Chondrocyte (in vitro differentiated cells): ENCODE measurements around the gene PPP2R2C. TPM values are rescaled to one million over a fixed set of nuclear protein-coding genes. Genes with fewer than 3 reads are reported as not detected.

Experiments used
- DNase-seq: peaks from one replicate; pipeline ENCODE4 v3.0.0; 2021; ENCODE audit warnings: mixed read lengths, low spot score
- H3K27ac Mint-ChIP-seq: one replicate; pipeline ENCODE4 v1.8.0; 2021; ENCODE audit warnings: mild to moderate bottlenecking, moderate library complexity, mixed read lengths; ENCODE audit not compliant: unreplicated experiment
- H3K27me3 Mint-ChIP-seq: 2 replicates; pipeline ENCODE4 v1.8.0; 2021; ENCODE audit warnings: low read depth, mixed read lengths
- H3K36me3 Mint-ChIP-seq: 2 replicates; pipeline ENCODE4 v1.8.0; 2021; ENCODE audit warnings: low read depth, mixed read lengths
- H3K4me1 Mint-ChIP-seq: 2 replicates; pipeline ENCODE4 v1.8.0; 2021; ENCODE audit warnings: low read depth, mild to moderate bottlenecking, mixed read lengths
- H3K4me3 Mint-ChIP-seq: one replicate; pipeline ENCODE4 v1.8.0; 2021; ENCODE audit warnings: mild to moderate bottlenecking, moderate library complexity, mixed read lengths; ENCODE audit not compliant: unreplicated experiment
- H3K9me3 Mint-ChIP-seq: 2 replicates; pipeline ENCODE4 v1.8.0; 2021; ENCODE audit warnings: low read depth, mixed read lengths
- total RNA-seq: library from RNA; stranded (reverse); gene quantifications from 3 replicates; pipeline ENCODE4 v1.2.1, GENCODE V29; 2021
- TF ChIP-seq, protein P1 (sequence below): fragments of 200-600 bp; sonication (generic); IDR thresholded peaks from 2 replicates; pipeline ENCODE4 v1.5.0; 2021; ENCODE audit warnings: antibody characterized with exemption, mild to moderate bottlenecking, moderate library complexity

The PPP2R2C gene
- total RNA-seq, 1 donor from 2014 or later, result 0.10 TPM

DNA sequence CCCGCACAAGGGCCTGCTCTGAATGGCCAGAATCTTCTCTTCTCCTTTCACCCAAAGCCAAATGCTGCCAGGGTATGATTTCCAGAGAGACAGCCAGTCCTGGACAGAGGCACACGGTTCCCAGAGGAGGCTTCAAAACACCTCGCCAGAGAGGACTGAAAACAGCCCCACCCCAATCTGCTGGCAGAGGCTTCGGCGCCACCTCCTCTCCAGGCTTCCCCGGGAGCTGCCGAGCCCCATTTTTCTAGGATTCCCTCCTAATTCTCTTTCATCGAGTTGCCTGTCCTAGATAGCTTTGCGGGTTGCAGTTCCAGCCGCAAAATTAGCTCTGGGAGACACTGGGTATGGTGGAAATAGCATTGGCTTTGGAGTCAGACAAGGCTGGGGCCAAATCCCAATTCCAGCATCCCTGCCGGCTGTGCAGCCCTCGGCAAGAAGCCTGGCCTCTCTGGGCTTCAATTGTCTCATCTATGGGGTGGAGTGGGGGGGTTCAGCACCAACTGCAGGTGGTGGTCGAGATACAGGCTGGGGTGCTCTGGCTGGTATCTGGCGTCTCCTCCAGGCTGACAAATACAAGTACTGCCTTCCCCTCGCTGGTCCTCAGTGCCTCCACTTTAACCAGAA lies 22.6 kb downstream of the PPP2R2C start:
- no peak for DNase-seq
- peaks cover 6% of the 10 kb centered on the region for H3K4me1 Mint-ChIP-seq
- TF ChIP-seq, protein P1, sequence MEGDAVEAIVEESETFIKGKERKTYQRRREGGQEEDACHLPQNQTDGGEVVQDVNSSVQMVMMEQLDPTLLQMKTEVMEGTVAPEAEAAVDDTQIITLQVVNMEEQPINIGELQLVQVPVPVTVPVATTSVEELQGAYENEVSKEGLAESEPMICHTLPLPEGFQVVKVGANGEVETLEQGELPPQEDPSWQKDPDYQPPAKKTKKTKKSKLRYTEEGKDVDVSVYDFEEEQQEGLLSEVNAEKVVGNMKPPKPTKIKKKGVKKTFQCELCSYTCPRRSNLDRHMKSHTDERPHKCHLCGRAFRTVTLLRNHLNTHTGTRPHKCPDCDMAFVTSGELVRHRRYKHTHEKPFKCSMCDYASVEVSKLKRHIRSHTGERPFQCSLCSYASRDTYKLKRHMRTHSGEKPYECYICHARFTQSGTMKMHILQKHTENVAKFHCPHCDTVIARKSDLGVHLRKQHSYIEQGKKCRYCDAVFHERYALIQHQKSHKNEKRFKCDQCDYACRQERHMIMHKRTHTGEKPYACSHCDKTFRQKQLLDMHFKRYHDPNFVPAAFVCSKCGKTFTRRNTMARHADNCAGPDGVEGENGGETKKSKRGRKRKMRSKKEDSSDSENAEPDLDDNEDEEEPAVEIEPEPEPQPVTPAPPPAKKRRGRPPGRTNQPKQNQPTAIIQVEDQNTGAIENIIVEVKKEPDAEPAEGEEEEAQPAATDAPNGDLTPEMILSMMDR, result no peak
- no peaks in the 10 kb centered on the region for H3K9me3 Mint-ChIP-seq
- H3K27me3 Mint-ChIP-seq, result peaks cover 57% of the 10 kb centered on the region
- H3K4me3 Mint-ChIP-seq, result no peak overlapping the region
- H3K27ac Mint-ChIP-seq, result no peak overlapping the region
- no peaks in the 10 kb centered on the region for H3K36me3 Mint-ChIP-seq

DNA sequence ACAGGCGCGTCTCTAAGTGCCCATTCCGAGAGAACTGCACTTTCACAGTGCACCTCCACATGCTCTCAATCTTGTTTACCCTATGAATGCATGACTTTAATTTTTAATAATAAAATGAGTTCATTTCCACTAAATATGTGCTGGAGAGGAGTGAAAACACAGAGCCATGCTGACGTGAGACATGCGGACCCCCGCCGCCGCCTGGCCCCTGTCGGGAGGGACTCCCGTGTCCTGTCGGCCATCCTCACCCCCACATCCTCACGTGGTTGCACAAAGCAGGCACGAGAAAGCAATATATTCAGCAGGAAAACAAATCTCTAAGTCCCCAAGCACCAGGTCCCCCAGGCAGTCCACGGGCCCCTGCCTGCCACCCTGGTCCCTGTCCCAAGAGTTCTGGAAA lies 23.1 kb downstream of the PPP2R2C start:
- Mint-ChIP-seq H3K36me3 (no peaks in the 10 kb centered on the region), H3K27me3 (peaks cover 56% of the 10 kb centered on the region), H3K4me3 (no peak overlapping the region)

DNA sequence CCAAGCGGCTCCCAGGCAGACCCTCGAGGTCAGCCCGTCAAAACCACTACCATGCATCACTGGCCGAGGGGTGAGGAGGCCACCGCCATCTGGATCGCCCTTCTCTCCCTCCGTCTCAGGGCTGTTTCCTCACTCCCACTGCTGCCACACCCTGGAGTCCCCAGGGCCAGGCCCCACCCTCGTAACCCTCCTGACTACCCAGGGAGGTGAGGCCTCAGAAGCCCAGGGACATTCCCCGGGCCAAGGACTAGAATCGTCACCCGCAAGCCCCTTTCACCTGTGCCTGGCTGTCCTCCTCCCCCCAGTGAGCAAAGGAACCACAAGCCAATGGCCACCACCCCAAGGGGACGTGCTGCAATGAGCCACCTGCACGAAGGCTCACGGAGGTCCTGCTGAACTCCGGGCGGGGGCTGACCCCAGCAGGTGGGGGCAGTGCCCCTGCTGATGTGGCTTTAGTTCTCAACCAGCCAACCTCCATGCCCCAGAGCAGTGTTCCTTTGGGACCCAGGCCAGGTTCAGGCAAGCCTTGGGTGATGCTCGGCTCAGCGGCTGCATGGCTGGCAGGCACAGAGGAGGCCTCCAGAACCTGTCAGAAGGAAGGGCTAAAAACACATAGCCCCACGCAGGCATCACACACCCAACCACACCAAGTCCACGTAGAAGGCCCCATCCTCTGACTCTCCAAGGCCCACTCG lies 23.8 kb downstream of the PPP2R2C start:
- H3K27ac Mint-ChIP-seq, result no peak overlapping the region
- H3K27me3 Mint-ChIP-seq, result peaks cover 59% of the 10 kb centered on the region
- no peaks in the 10 kb centered on the region for H3K9me3 Mint-ChIP-seq
- no peak overlapping the region for H3K4me3 Mint-ChIP-seq
- no peak for DNase-seq
- H3K36me3 Mint-ChIP-seq, result no peaks in the 10 kb centered on the region
- TF ChIP-seq, protein P1, result no peak
- peaks cover 6% of the 10 kb centered on the region for H3K4me1 Mint-ChIP-seq

More for the DNA sequence above, 23.1 kb downstream of the PPP2R2C start:
- Mint-ChIP-seq H3K9me3 (no peaks in the 10 kb centered on the region), H3K4me1 (peaks cover 6% of the 10 kb centered on the region), H3K27ac (no peak overlapping the region)
- DNase-seq, result no peak
- TF ChIP-seq, protein P1, result no peak

DNA sequence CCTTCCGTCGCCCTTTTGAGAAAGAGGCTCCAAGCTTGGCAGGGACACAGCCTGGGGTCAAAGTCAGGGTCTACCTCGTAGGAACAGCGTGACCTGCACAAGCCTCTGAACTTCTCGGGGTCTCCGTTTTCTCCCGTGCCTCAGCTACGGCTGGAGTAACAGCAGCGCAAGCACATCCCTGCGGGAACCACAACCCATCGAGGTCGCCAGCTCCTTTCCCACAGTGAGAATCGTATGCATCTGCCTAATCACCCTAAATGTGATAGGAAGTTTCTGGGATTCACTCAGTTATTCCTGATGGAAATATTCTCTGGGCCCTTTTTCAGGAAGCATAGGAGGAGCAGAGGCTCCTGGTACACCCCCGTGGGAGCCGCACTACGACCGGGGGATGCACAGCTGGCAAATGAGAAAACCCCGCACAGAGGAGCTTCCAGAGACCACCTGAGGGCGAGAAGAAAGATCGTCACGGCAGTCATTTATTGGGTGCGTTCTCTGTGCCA lies 24.7 kb downstream of the PPP2R2C start:
- DNase-seq, result no peak
- no peak overlapping the region for H3K27ac Mint-ChIP-seq
- peaks cover 57% of the 10 kb centered on the region for H3K27me3 Mint-ChIP-seq
- H3K4me1 Mint-ChIP-seq, result peaks cover 6% of the 10 kb centered on the region
- TF ChIP-seq, protein P1, result no peak
- H3K4me3 Mint-ChIP-seq, result no peak overlapping the region
- no peaks in the 10 kb centered on the region for H3K36me3 Mint-ChIP-seq
- no peaks in the 10 kb centered on the region for H3K9me3 Mint-ChIP-seq

DNA sequence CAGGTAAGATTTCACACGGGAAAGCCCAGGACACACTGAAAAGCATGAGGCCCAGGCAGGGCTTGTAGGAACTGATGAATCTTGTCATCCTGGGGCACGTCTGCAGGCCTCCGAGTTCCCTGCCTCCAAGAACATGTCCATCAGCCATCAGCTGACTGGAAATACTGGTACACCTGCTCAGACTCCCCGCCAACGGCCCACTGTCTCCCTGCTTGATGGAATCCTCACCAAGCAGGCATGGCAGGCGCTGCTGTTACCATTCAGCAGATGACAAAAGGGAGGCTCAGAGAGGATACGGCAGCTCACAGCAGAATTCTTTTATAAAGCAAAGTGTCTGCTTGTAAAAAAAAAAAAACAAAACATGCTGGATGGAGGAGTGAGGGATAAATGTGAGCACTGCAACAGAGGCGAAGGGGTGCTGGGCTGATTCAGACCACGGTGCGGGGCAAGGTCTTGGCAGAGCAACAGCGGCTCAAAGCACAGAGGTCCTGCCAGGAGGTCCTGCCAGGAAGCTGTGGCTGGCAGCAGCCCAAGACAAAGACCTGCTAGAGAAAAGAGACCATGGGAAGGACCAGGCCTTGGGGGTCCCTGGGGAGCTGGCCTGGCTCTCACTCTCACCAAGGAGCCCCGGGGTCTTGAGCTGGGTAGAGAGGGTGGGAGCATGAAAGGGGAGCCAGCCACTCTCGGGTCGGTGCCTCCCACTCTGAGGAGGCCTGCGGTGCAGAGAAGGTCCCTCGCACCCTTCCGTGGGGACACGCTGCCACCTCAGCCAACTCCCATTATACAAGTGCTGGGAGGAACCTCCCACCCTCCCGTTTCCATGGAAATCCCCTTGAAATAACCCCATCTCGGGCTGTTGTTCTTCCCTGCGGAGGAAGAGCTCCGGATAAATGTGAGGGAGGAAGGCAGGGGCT lies 25.6 kb downstream of the PPP2R2C start:
- Mint-ChIP-seq H3K9me3 (no peaks in the 10 kb centered on the region), H3K4me1 (peaks cover 6% of the 10 kb centered on the region), H3K27ac (no peak overlapping the region), H3K36me3 (no peaks in the 10 kb centered on the region), H3K4me3 (no peak overlapping the region), H3K27me3 (peaks cover 58% of the 10 kb centered on the region)
- TF ChIP-seq, protein P1, result no peak
- no peak for DNase-seq
